Glutamatergic neuron (in vitro differentiated cells): Measurements from ENCODE around the gene CCL15. TPM values are rescaled to one million over a fixed set of nuclear protein-coding genes. Genes with fewer than 3 reads are reported as not detected.

Source experiments
- DNase-seq: peaks from one replicate; pipeline ENCODE4 v3.0.0; 2022
- H3K27ac Mint-ChIP-seq: one replicate; pipeline ENCODE4 v1.8.0; 2020; ENCODE audit warnings: mild to moderate bottlenecking, mixed read lengths, inconsistent platforms; ENCODE audit not compliant: unreplicated experiment
- H3K27me3 Mint-ChIP-seq: one replicate; pipeline ENCODE4 v1.8.0; 2020; ENCODE audit warnings: mild to moderate bottlenecking, moderate library complexity, mixed read lengths, inconsistent platforms; ENCODE audit not compliant: unreplicated experiment
- H3K36me3 Mint-ChIP-seq: one replicate; pipeline ENCODE4 v1.8.0; 2020; ENCODE audit warnings: mild to moderate bottlenecking, mixed read lengths, inconsistent platforms; ENCODE audit not compliant: unreplicated experiment
- H3K4me1 Mint-ChIP-seq: one replicate; pipeline ENCODE4 v1.8.0; 2020; ENCODE audit warnings: mild to moderate bottlenecking, low read depth, mixed read lengths, inconsistent platforms; ENCODE audit not compliant: unreplicated experiment
- H3K4me3 Mint-ChIP-seq: one replicate; pipeline ENCODE4 v1.8.0; 2020; ENCODE audit warnings: mild to moderate bottlenecking, mixed read lengths, inconsistent platforms; ENCODE audit not compliant: unreplicated experiment
- H3K9me3 Mint-ChIP-seq: one replicate; pipeline ENCODE4 v1.8.0; 2020; ENCODE audit warnings: mild to moderate bottlenecking, moderate library complexity, mixed read lengths, inconsistent platforms; ENCODE audit not compliant: unreplicated experiment
- CTCF ChIP-seq: fragments of 200-600 bp; sonication (generic); IDR thresholded peaks from one replicate; pipeline ENCODE4 v1.5.0; 2021; ENCODE audit not compliant: partially characterized antibody, unreplicated experiment
- total RNA-seq: library from RNA; stranded (reverse); fragmentation: NEBNext Ultra II Directional; extraction: Animal tissue kit (Norgen Biotek cat#: 25700); gene quantifications from one replicate; pipeline ENCODE4 v1.2.1, GENCODE V29; 2021; ENCODE audit not compliant: unreplicated experiment

Gene CCL15
- total RNA-seq, 1 donor from 2014 or later, result not detected

- H3K9me3 Mint-ChIP-seq, result no peaks in the 10 kb centered on the region
- no peaks in the 10 kb centered on the region for H3K4me1 Mint-ChIP-seq
- no peaks in the 10 kb centered on the region for H3K36me3 Mint-ChIP-seq
- no peak overlapping the region for H3K27ac Mint-ChIP-seq
- peak; percentile 89 for TF ChIP-seq CTCF
- no peaks in the 10 kb centered on the region for H3K27me3 Mint-ChIP-seq
- peak; percentile 79 for DNase-seq
- no peak overlapping the region for H3K4me3 Mint-ChIP-seq
These were observed 31.6 kb downstream of the CCL15 start for GRCh38 chr17:35969558-35970380.

- TF ChIP-seq CTCF, result no peak
- Mint-ChIP-seq H3K27ac (no peak overlapping the region), H3K4me1 (no peaks in the 10 kb centered on the region), H3K27me3 (no peaks in the 10 kb centered on the region), H3K36me3 (no peaks in the 10 kb centered on the region), H3K4me3 (no peak overlapping the region), H3K9me3 (no peaks in the 10 kb centered on the region)
- DNase-seq, result no peak
These were observed 32.8 kb downstream of the CCL15 start for GRCh38 chr17:35968520-35969054.

- no peaks in the 10 kb centered on the region for H3K27me3 Mint-ChIP-seq
- no peaks in the 10 kb centered on the region for H3K36me3 Mint-ChIP-seq
- DNase-seq, result no peak
- peaks cover 2% of the 10 kb centered on the region for H3K9me3 Mint-ChIP-seq
- H3K4me1 Mint-ChIP-seq, result no peaks in the 10 kb centered on the region
- no peak overlapping the region for H3K4me3 Mint-ChIP-seq
- no peak overlapping the region for H3K27ac Mint-ChIP-seq
- TF ChIP-seq CTCF, result no peak
These were observed 36.1 kb downstream of the CCL15 start for GRCh38 chr17:35965272-35965671.

GRCh38 chr17:35963663-35964062 is 37.7 kb downstream of the CCL15 start:
- Mint-ChIP-seq H3K36me3 (no peaks in the 10 kb centered on the region), H3K4me3 (no peak overlapping the region), H3K4me1 (no peaks in the 10 kb centered on the region), H3K27ac (no peak overlapping the region), H3K27me3 (no peaks in the 10 kb centered on the region), H3K9me3 (peaks cover 2% of the 10 kb centered on the region)
- TF ChIP-seq CTCF, result no peak
- no peak for DNase-seq

- Mint-ChIP-seq H3K36me3 (no peaks in the 10 kb centered on the region), H3K4me1 (no peaks in the 10 kb centered on the region), H3K27me3 (peaks cover 5% of the 10 kb centered on the region), H3K4me3 (no peak overlapping the region), H3K9me3 (no peaks in the 10 kb centered on the region), H3K27ac (no peak overlapping the region)
- no peak for TF ChIP-seq CTCF
- no peak for DNase-seq
These were observed 47.6 kb downstream of the CCL15 start for GRCh38 chr17:35953720-35954119.
